Measurements from ENCODE around the gene LDLRAD4.

The LDLRAD4 gene

DNA sequence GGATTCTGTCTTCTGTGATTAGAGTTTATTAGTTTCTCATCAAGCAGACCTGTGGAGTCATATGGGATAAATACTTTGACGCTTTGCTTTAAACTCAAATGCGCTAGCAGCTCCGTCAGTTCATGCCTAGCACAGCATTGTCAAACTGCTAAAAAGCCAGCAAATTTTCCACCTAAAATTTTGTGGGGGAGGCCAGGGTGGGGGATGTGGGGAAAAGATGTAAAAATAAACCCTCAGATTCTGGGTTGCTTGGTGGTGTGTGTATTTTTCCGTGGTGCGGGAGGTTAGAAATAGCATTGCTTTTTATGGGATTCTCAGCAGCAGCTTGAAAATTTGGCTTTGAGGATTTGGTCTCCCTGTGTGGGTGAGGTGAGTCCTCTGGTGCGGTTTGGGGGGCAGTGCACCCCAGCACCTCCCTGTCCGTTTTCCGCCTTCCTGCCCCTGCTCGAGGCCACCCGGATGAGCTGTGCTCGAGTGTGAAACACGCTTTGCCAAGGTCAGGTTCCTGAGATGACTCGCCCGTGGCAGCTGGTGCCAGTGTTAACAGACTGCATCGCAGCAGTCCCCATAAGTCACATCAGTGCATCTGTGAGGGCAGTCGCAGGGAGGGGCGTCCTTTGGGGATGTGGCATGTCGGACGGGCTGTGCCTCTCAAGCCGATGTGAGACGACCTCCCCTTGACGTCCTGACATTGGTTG is 65.9 kb downstream of the LDLRAD4 start:
- TF ChIP-seq CTCF (IDR thresholded peaks at IDR 0.05; ENCODE audit: insufficient read depth, low read depth, low read length, missing control alignments): no peak
- DNase-seq (ENCODE audit: low read depth): no peak
- no peak overlapping the region for H3K4me3 ChIP-seq (ENCODE audit: low read length)

DNA sequence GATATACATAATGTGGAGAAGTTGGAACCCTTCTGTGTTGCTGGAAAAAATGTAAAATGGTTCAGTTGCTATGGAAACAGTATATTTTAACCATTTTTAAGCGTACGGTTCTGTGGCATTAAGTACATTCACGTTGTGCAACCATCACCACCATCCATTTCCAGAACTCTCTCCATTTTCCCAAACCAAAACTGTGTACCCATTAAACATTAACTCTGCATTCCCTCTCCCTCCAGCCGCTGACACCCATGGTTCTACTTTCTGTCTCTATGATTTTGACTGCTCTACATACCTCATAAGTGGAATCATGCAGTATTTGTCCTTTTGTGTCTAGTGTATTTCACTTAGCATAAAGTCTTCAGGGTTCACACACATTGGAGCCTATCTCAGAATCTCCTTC is 67.3 kb downstream of the LDLRAD4 start:
- TF ChIP-seq CTCF (IDR thresholded peaks at IDR 0.05; ENCODE audit: insufficient read depth, low read depth, low read length, missing control alignments): no peak
- no peak for DNase-seq (ENCODE audit: low read depth)
- H3K4me3 ChIP-seq (ENCODE audit: low read length): no peak overlapping the region

- no peak for DNase-seq (ENCODE audit: low read depth)
- no peak overlapping the region for H3K4me3 ChIP-seq (ENCODE audit: low read length)
- no peak for TF ChIP-seq CTCF (IDR thresholded peaks at IDR 0.05; ENCODE audit: insufficient read depth, low read depth, low read length, missing control alignments)
Measured at GRCh38 chr18:13286456-13287125, 68.0 kb downstream of the LDLRAD4 start.

DNA sequence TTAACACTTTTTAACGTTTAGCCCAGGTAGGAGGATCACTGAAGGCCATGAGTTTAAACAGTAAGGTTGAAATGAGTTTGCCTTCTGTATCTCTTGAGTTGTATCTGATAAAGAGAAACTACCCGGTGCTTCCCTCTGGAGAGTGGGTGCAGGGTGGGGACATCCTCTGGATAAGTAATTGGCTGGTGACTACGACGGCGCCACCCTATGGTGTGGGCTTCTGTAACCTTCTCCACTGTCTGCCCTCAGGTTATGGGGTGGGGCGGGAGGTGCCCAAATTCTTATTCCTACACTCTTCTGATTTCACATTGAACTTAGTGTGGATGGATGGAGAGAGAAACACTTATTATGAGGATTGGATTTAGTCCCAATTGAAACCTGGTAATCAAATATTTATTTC is 68.8 kb downstream of the LDLRAD4 start:
- no peak for DNase-seq (ENCODE audit: low read depth)
- H3K4me3 ChIP-seq (ENCODE audit: low read length): no peak overlapping the region
- TF ChIP-seq CTCF (IDR thresholded peaks at IDR 0.05; ENCODE audit: insufficient read depth, low read depth, low read length, missing control alignments): no peak

DNA sequence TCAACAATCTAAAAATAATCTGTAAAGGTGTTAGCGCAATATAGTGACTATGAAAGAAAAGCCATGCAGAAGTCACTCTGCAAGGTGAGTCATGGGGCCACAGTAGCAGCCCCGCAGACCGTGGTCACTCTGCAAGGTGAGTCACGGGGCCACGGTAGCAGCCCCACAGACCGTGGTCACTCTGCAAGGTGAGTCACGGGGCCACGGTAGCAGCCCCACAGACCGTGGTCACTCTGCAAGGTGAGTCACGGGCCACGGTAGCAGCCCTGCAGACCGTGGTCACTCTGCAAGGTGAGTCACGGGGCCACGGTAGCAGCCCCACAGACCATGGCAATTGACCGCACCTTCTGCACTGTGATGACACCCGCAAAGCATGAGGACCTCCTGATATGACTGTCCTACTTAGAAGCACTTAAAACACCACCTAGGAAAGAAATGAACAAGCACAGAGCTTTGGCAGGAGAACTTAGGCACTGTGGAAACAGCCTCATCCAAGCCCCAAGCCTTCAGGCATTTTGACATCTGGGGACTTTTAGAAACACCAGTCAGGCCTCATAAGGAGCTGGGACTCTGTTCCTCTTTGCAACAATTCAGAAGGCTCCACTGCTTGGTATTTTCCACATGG is 70.1 kb downstream of the LDLRAD4 start:
- DNase-seq (ENCODE audit: low read depth): no peak
- H3K4me3 ChIP-seq (ENCODE audit: low read length): no peak overlapping the region
- no peak for TF ChIP-seq CTCF (IDR thresholded peaks at IDR 0.05; ENCODE audit: insufficient read depth, low read depth, low read length, missing control alignments)

DNA sequence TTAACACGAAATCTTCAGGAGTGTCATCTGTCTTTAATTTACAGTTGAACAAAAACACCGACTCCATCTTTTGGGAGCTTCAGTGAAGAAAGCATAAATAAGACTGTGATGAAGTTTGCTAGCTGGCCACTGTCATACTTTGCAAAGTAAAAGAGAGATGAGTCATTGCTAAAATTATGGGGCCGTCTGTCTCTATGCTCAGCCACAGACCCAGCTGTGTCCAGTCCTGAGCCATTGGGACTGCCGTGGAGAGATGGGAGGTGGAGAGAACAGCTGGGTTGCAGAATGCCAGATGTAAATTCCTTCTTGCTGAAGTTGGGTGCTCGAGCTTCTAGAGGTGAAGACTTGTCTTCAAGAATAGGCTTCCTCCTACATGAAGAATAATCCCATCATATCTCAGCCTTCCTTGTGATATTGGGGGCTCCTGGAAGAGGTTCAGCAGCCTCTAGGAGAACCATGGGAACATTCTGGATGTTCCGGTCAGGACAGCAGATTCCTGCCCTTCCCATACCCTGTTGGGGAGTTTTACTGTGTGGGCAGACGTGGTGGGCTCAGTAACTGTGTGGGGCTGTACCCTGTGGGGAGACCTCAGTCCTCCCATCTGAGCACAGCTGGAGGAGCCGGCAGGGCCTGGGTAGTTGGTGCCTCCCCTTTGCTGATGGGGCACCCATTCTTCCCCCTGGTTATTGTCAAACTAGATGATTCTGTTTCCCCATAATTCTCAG is 71.1 kb downstream of the LDLRAD4 start:
- no peak overlapping the region for H3K4me3 ChIP-seq (ENCODE audit: low read length)
- TF ChIP-seq CTCF (IDR thresholded peaks at IDR 0.05; ENCODE audit: insufficient read depth, low read depth, low read length, missing control alignments): no peak
- no peak for DNase-seq (ENCODE audit: low read depth)

Measured in epithelial cell of esophagus (primary cell).